IMR-90 (cell line): ENCODE measurements around the gene LAMA2. TPM values are rescaled to one million over a fixed set of nuclear protein-coding genes. Genes with fewer than 3 reads are reported as not detected.

Experiments
- ATAC-seq: fragments of 200-7000 bp; cut with Tn5 transposase; 2 replicates; pipeline ENCODE4 v1.9.1; 2020; ENCODE audit warnings: low read depth, mild to moderate bottlenecking, moderate library complexity
- BruUV-seq: library from RNA; stranded (reverse); fragments of 400-500 nt; replicated peaks from 2 replicates; lab custom pipeline; 2021; lab: Mats Ljungman, UMichigan
- CTCF ChIA-PET: fragments of 300-600 bp; formaldehyde crosslinking; extraction: SDS; loops from one replicate; lab custom pipeline; 2021; ENCODE audit warnings: antibody characterized with exemption; lab: Yijun Ruan, JAX
- POLR2A ChIA-PET: fragments of 300-600 bp; sonication (Branson Sonifier 250); formaldehyde crosslinking; loops from one replicate; lab custom pipeline; 2022; ENCODE audit warnings: antibody characterized with exemption; ENCODE audit not compliant: unreplicated experiment; lab: Charles Lee
- DNase-seq: peaks from one replicate; pipeline ENCODE4 v3.0.0; 2013
- H2AFZ ChIP-seq: replicated peaks from 2 replicates; pipeline ENCODE3; 2013; ENCODE audit warnings: low read length, mild to moderate bottlenecking; ENCODE audit not compliant: poor library complexity
- H2AK5ac ChIP-seq: 2 replicates; pipeline ENCODE4 v1.6.1; 2013; ENCODE audit warnings: low read depth, low read length, inconsistent platforms
- H2AK9ac ChIP-seq: replicated peaks from 2 replicates; pipeline ENCODE3; 2013; ENCODE audit warnings: mild to moderate bottlenecking, low read depth, low read length, moderate library complexity; ENCODE audit not compliant: poor library complexity
- H2BK120ac ChIP-seq: 2 replicates; pipeline ENCODE4 v1.6.1; 2013; ENCODE audit warnings: low read depth, low read length, inconsistent platforms
- H2BK15ac ChIP-seq: 3 replicates; pipeline ENCODE4 v1.6.1; 2013; ENCODE audit warnings: low read depth, low read length, inconsistent platforms
- H2BK20ac ChIP-seq: 2 replicates; pipeline ENCODE4 v1.6.1; 2013; ENCODE audit warnings: low read depth, mild to moderate bottlenecking, inconsistent platforms, low read length, moderate library complexity
- H2BK5ac ChIP-seq: 2 replicates; pipeline ENCODE4 v1.6.1; 2013; ENCODE audit warnings: mild to moderate bottlenecking, low read depth, low read length, inconsistent platforms; ENCODE audit not compliant: poor library complexity, severe bottlenecking
- H3K14ac ChIP-seq: replicated peaks from 2 replicates; pipeline ENCODE4 v1.6.1; 2013; ENCODE audit warnings: low read depth, low read length, inconsistent platforms
- H3K18ac ChIP-seq: 2 replicates; pipeline ENCODE4 v1.6.1; 2013; ENCODE audit warnings: low read depth, low read length, control low read depth
- H3K23ac ChIP-seq: 2 replicates; pipeline ENCODE4 v1.6.1; 2013; ENCODE audit warnings: low read depth, low read length, inconsistent platforms
- H3K27ac ChIP-seq: 2 replicates; pipeline ENCODE4 v1.5.1; 2013; ENCODE audit warnings: mild to moderate bottlenecking, control low read depth, low read length; ENCODE audit not compliant: insufficient read depth
- H3K27me3 ChIP-seq: 2 replicates; pipeline ENCODE4 v1.6.1; 2013; ENCODE audit warnings: low read length; ENCODE audit not compliant: control insufficient read depth, insufficient read depth
- H3K36me3 ChIP-seq: 2 replicates; pipeline ENCODE4 v1.6.1; 2013; ENCODE audit warnings: low read length, mixed read lengths; ENCODE audit not compliant: control insufficient read depth, insufficient read depth
- H3K4ac ChIP-seq: 2 replicates; pipeline ENCODE4 v1.6.1; 2013; ENCODE audit warnings: low read depth, low read length, inconsistent platforms
- H3K4me1 ChIP-seq: 2 replicates; pipeline ENCODE4 v1.6.1; 2013; ENCODE audit warnings: low read length, mixed read lengths; ENCODE audit not compliant: control insufficient read depth, insufficient read depth
- H3K4me2 ChIP-seq: 2 replicates; pipeline ENCODE4 v1.6.1; 2013; ENCODE audit warnings: low read depth, mild to moderate bottlenecking, control low read depth, low read length, moderate library complexity
- H3K4me3 ChIP-seq: 2 replicates; pipeline ENCODE4 v1.5.1; 2013; ENCODE audit warnings: low read depth, mild to moderate bottlenecking, control low read depth, low read length, moderate library complexity; ENCODE audit not compliant: insufficient read depth
- H3K56ac ChIP-seq: 2 replicates; pipeline ENCODE4 v1.6.1; 2013; ENCODE audit warnings: low read length, inconsistent platforms; ENCODE audit not compliant: insufficient read depth; ENCODE audit errors: extremely low read depth
- H3K79me1 ChIP-seq, 2 experiments: 2 replicates each; pipeline ENCODE4 v1.6.1; 2013; ENCODE audit warnings: low read length in 2 of 2, inconsistent platforms in 1 of 2, low read depth in 1 of 2
- H3K9ac ChIP-seq: 2 replicates; pipeline ENCODE4 v1.6.1; 2013; ENCODE audit warnings: low read depth, low read length, control low read depth
- H3K9me1 ChIP-seq: 2 replicates; pipeline ENCODE4 v1.6.1; 2013; ENCODE audit warnings: low read length, inconsistent platforms; ENCODE audit not compliant: insufficient read depth
- H3K9me3 ChIP-seq: 2 replicates; pipeline ENCODE4 v1.6.1; 2013; ENCODE audit warnings: low read length; ENCODE audit not compliant: control insufficient read depth, insufficient read depth
- H4K20me1 ChIP-seq: 2 replicates; pipeline ENCODE4 v1.6.1; 2013; ENCODE audit warnings: low read length, inconsistent platforms; ENCODE audit not compliant: insufficient read depth
- H4K5ac ChIP-seq: 2 replicates; pipeline ENCODE4 v1.6.1; 2013; ENCODE audit warnings: mild to moderate bottlenecking, low read depth, low read length, control low read depth
- H4K8ac ChIP-seq, 2 experiments: 2 replicates each; pipeline ENCODE4 v1.6.1; 2013; ENCODE audit warnings: low read depth in 2 of 2, low read length in 2 of 2, control low read depth in 1 of 2, inconsistent platforms in 1 of 2
- H4K91ac ChIP-seq: 2 replicates; pipeline ENCODE4 v1.6.1; 2013; ENCODE audit warnings: low read depth, low read length, inconsistent platforms; ENCODE audit not compliant: insufficient read depth
- BHLHE40 ChIP-seq: fragments of 150-350 bp; IDR thresholded peaks from 2 replicates; pipeline ENCODE4 v1.6.1; 2016; ENCODE audit warnings: mild to moderate bottlenecking, low read depth, low read length
- CEBPB ChIP-seq: IDR thresholded peaks from 2 replicates; pipeline ENCODE4 v1.6.1; 2012; ENCODE audit warnings: low read depth, low read length, improper control_type of control experiment
- CHD1 ChIP-seq: IDR thresholded peaks from 2 replicates; pipeline ENCODE4 v1.6.1; 2012; ENCODE audit warnings: low read depth, low read length, improper control_type of control experiment
- CTCF ChIP-seq: conservative IDR thresholded peaks from 2 replicates; pipeline ENCODE4 v1.5.1; 2012; ENCODE audit warnings: mild to moderate bottlenecking, low read depth, low read length, improper control_type of control experiment
- FOS ChIP-seq: fragments of 150-350 bp; IDR thresholded peaks from 2 replicates; pipeline ENCODE4 v1.6.1; 2016; ENCODE audit warnings: low read depth, low read length
- MAZ ChIP-seq: IDR thresholded peaks from 2 replicates; pipeline ENCODE4 v1.6.1; 2012; ENCODE audit warnings: low read depth, mild to moderate bottlenecking, low read length, improper control_type of control experiment, moderate library complexity, borderline replicate concordance
- MXI1 ChIP-seq: IDR thresholded peaks from 2 replicates; pipeline ENCODE4 v1.6.1; 2012; ENCODE audit warnings: low read depth, mild to moderate bottlenecking, low read length, moderate library complexity, borderline replicate concordance
- NFE2L2 ChIP-seq: fragments of 150-350 bp; IDR thresholded peaks from 2 replicates; pipeline ENCODE4 v1.6.1; 2016; ENCODE audit warnings: low read depth, mild to moderate bottlenecking, low read length
- POLR2A ChIP-seq: IDR thresholded peaks from 2 replicates; pipeline ENCODE4 v1.6.1; 2012; ENCODE audit warnings: mild to moderate bottlenecking, low read depth, low read length
- RAD21 ChIP-seq: IDR thresholded peaks from 2 replicates; pipeline ENCODE4 v1.6.1; 2012; ENCODE audit warnings: low read length, improper control_type of control experiment
- RCOR1 ChIP-seq: IDR thresholded peaks from 2 replicates; pipeline ENCODE4 v1.6.1; 2012; ENCODE audit warnings: mild to moderate bottlenecking, low read length, improper control_type of control experiment; ENCODE audit not compliant: insufficient replicate concordance
- RFX5 ChIP-seq: IDR thresholded peaks from 2 replicates; pipeline ENCODE4 v1.8.0; 2012; ENCODE audit warnings: low read depth, mild to moderate bottlenecking, low read length, moderate library complexity
- SMC3 ChIP-seq: fragments of 150-350 bp; IDR thresholded peaks from 2 replicates; pipeline ENCODE4 v1.6.1; 2016; ENCODE audit warnings: low read depth, mild to moderate bottlenecking, antibody characterized with exemption, low read length, moderate library complexity
- WGBS, 2 experiments: methylation state at CpG; one replicate each; pipeline versions ENCODE4 v1.1.5 to v1.1.7; 2013; ENCODE audit warnings: missing lambda C conversion rate in 2 of 2; ENCODE audit not compliant: insufficient read length in 1 of 2; ENCODE audit errors: extremely low coverage in 2 of 2; 5-methylcytosine and 5-hydroxymethylcytosine counted together
- dilution Hi-C: fragments of 300-500 bp; cut with HindIII; formaldehyde crosslinking; loops from one replicate; pipeline ENCODE4 v1.14.3; 2018; ENCODE audit warnings: low sequenced_read_pairs; ENCODE audit not compliant: unreplicated experiment
- in situ Hi-C: fragments of 300-500 bp; cut with MboI; formaldehyde crosslinking; loops from 3 replicates; pipeline ENCODE4 v1.14.3; 2019; ENCODE audit warnings: low sequenced_read_pairs, inconsistent platforms, mixed read lengths
- intact Hi-C: fragments of 100-400 bp; cut with micrococcal nuclease; formaldehyde crosslinking; loops from 2 replicates; pipeline ENCODE4 v1.10.0; 2022
- polyA plus RNA-seq, 3 experiments: library from polyadenylated mRNA; depleted of rRNA; stranded (reverse); fragments of >200 nt; gene quantifications; 2 replicates each; pipeline ENCODE4 v1.2.3, GENCODE V29; 2012; ENCODE audit warnings: low replicate concordance in 1 of 3
- total RNA-seq: library from RNA; depleted of rRNA; stranded (reverse); fragments of >200 nt; gene quantifications from 2 replicates; pipeline ENCODE4 v1.2.3, GENCODE V29; 2012
- TF ChIP-seq, protein P1 (sequence below): fragments of 150-350 bp; IDR thresholded peaks from 2 replicates; pipeline ENCODE4 v1.6.1; 2016; ENCODE audit warnings: low read depth, mild to moderate bottlenecking, low read length, moderate library complexity, borderline replicate concordance
- TF ChIP-seq, protein P2 (sequence below): fragments of 150-350 bp; IDR thresholded peaks from 2 replicates; pipeline ENCODE4 v1.6.1; 2017; ENCODE audit warnings: mild to moderate bottlenecking, antibody characterized with exemption, low read length, low read depth

LAMA2 gene
- total and polyA plus RNA-seq, 2 of the 4 experiments (the other 2 are of a cell fraction) = 9.9 to 13.3 TPM

DNA sequence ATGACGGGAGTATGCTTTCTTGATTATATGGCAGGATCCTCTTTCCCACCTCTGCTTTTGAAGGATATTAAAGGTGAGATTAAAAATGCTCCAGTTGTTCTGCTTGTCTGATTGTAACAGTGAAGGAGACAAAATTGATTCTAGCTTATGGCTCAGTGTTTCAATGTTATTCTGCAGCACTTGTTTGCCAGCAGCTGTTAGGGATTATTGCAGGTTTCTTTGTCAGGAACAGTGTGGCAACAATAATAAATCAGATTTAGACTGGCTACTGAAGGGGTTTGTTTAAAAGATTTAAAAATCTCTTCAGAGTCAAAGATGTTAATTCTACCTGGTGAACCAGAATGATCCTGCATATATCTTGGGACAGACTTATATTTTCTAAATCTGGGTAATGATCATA, 126.9 kb downstream of the LAMA2 start:
- H3K9me1 ChIP-seq = no peaks in the 10 kb centered on the region
- ChIA-PET CTCF (no interaction called here), POLR2A (no interaction called here)
- no peak overlapping the region for H2AK5ac ChIP-seq
- H2BK15ac ChIP-seq = no peak overlapping the region
- no peak overlapping the region for H4K8ac ChIP-seq
- BruUV-seq = no TSS peak
- no peak overlapping the region for H3K56ac ChIP-seq
- no peaks in the 10 kb centered on the region; the same call in 1 of the 2 replicates for H3K27me3 ChIP-seq
- no peak overlapping the region for H3K4me2 ChIP-seq
- H3K4me3 ChIP-seq = no peak overlapping the region
- no peak overlapping the region for H2BK120ac ChIP-seq
- no peaks in the 10 kb centered on the region for H3K36me3 ChIP-seq
- H4K20me1 ChIP-seq = no peaks in the 10 kb centered on the region
- no peak overlapping the region for H3K18ac ChIP-seq
- H3K4me1 ChIP-seq = no peaks in the 10 kb centered on the region
- no peak overlapping the region for H3K9ac ChIP-seq
- H4K5ac ChIP-seq = no peak overlapping the region
- intact Hi-C loops (no loop called here), dilution Hi-C loops (no loop called here), in situ Hi-C loops (no loop called here)
- H3K9me3 ChIP-seq = no peaks in the 10 kb centered on the region
- H3K79me1 ChIP-seq = no peaks in the 10 kb centered on the region
- WGBS, 2 experiments = no CpG with 5 or more reads among the region's 1 CpG
- no peak overlapping the region for H2BK20ac ChIP-seq
- DNase-seq (no peak), ATAC-seq (no peak)
- TF ChIP-seq NFE2L2 (no peak), SMC3 (no peak), CTCF (no peak), RFX5 (no peak), MXI1 (no peak), MAZ (no peak), RCOR1 (no peak), BHLHE40 (no peak), CHD1 (no peak), RAD21 (no peak), CEBPB (no peak), POLR2A (no peak), FOS (no peak)
- TF ChIP-seq, protein P1, sequence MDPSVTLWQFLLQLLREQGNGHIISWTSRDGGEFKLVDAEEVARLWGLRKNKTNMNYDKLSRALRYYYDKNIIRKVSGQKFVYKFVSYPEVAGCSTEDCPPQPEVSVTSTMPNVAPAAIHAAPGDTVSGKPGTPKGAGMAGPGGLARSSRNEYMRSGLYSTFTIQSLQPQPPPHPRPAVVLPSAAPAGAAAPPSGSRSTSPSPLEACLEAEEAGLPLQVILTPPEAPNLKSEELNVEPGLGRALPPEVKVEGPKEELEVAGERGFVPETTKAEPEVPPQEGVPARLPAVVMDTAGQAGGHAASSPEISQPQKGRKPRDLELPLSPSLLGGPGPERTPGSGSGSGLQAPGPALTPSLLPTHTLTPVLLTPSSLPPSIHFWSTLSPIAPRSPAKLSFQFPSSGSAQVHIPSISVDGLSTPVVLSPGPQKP = no peak
- TF ChIP-seq, protein P2, sequence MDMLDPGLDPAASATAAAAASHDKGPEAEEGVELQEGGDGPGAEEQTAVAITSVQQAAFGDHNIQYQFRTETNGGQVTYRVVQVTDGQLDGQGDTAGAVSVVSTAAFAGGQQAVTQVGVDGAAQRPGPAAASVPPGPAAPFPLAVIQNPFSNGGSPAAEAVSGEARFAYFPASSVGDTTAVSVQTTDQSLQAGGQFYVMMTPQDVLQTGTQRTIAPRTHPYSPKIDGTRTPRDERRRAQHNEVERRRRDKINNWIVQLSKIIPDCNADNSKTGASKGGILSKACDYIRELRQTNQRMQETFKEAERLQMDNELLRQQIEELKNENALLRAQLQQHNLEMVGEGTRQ = no peak
- no peak overlapping the region for H2AK9ac ChIP-seq
- no peak overlapping the region for H3K27ac ChIP-seq
- H3K23ac ChIP-seq = no peak overlapping the region
- H4K91ac ChIP-seq = no peak overlapping the region
- no peak overlapping the region for H2AFZ ChIP-seq
- H3K4ac ChIP-seq = no peak overlapping the region
- no peak overlapping the region for H2BK5ac ChIP-seq
- H3K14ac ChIP-seq = no peak overlapping the region
